GM18526 (cell line): Measurements from ENCODE around the gene XYLB.

Experiments used
- POLR2A ChIP-seq: IDR thresholded peaks from 3 replicates; pipeline ENCODE4 v1.6.1; 2011; ENCODE audit not compliant: insufficient read length; ENCODE audit errors: extremely low read depth

XYLB gene

DNA sequence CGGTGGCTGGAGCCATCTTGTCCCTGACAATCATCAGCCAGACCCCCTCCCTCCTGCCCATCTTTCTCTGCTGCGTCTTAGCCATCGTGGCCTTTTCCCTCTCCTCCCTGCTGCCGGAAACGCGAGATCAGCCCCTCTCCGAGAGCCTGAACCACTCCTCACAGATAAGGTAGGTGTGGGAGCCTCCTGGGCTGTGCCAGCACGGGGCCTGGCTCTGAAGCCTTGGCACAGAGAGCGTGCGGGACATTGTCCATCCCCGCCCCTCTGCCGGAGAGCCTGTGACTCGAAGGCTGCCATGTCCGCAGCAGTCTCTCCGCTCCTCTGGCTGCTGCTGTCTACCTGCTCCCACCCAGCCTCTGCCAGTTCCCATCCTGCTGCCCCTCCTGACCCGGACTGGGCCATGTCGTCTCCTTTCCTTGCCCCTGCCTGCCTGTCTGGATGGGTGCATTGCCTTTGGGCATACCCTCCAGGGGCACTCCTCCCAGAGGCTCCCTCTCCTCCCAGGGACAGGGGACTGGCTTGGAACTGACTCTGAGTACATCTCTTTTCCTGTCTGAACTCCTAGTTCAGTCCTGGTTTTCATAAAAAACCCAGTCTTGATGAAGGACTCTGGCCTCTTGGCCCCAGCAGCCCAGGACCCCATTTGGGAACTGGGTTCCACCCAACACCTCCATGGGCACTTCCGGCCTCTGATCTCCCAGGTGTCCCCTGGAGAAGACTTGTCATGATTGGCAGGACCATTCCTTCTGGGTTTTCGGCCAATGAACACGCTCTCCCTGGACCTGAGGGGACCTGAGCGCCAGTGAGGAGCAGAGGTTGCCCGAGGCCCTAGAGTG lies 30.0 kb upstream of the XYLB start:
- no peak for TF ChIP-seq POLR2A

DNA sequence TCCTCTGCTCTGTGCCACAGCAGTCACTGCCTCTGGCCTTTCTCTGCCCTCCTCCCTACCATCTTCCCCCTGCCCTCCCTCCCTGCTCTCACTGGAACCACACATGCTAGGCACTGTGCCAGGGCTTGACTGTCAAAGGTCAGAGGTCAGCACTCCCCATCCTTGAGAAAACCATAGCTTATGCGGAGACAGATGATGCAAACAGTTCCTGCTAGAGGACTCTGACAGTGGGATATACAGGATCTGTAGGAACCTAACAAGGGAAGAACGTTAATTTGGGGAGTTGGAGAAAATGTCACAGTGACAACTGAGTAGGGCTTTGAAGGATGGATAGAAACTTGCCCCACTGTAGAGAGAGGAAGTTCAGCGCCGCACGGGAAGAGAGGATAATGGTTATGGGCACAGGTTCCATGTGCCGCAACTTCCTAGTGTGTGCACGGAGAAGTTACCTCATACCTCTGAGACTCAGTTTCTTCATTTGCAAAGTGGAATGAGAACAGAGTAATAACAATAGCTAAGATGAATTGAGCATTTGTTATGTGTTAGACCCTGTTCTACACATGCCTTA lies 29.3 kb upstream of the XYLB start:
- TF ChIP-seq POLR2A = no peak

DNA sequence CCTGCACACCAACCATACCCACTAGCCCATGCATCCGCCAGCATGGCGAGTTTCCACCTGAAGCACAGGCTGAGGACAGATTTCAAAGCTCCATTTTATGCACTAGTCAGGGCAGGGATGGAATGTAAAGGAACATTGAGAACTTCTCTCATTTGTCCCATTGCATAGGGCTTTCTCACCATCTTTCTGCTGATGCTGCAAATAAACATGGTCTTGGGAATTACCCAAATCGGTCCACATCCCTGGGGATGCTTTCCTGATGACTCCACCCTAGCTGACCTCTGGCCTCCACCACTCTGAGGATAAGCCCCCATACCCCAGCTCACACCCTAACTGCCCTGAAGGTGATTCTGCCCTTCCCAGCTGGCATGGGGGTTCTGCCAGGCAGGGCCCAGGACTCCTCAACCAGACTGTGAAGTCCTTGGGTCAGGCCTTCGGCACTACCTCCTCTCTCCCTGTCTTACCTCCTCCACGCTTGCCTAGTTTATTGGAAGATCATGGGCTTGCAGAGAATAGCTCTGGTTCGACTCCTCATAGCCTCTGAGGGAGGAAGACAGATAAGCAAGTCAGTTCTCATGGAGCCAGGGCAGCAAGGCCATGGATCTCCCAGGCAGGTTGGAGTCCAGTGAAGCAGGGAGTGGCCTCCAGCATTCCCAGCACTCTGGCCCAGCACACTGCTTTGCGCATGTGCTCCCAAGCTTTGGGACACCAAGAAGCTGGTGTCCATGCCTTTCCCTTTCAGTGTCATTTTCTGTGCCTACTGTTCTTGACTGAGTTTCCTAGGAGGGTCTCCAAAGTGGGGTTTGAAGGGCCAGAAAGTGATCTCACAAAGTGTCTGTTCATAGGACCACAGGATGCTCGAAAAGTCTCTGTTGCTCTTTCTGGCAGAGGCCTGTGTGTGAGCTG lies 27.6 kb upstream of the XYLB start:
- TF ChIP-seq POLR2A = no peak

DNA sequence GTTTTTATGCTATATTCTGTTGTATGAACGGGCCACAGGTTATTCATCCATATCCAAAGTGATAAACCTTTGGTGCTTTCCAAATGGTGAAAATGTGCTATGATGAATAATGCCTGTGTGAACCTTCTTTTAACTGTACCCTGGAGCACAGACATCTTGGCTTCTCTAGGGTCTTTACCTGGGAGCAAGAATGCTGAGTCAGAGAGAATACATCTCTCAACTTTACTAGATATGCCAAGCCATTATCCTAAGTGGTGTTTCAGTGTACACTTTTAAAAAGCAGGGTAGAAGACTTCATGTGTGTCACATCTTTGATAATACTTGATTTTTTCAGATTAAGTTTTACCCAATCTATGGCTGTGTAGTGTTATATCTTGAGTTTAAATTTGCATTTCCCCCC lies 23.5 kb upstream of the XYLB start:
- TF ChIP-seq POLR2A = no peak

DNA sequence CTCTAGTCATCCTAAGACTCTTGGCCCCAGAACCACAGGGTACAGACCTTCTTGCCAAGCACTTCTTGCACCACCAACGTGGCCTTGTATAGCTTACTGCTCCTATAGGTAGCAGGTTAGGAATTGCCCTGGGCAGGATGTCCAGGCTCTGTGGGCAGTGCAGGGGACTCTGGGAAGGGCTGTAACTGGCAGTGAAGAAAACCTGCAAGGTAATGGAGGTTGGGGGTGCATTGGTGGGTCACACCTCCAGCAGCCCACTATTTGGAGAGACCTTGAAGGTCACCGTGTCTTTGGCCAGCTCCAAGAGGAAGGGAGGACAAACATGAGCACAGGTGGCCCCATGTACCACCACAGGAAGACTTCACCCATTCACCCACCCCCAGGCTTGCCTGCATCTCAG lies 21.3 kb upstream of the XYLB start:
- TF ChIP-seq POLR2A = no peak

DNA sequence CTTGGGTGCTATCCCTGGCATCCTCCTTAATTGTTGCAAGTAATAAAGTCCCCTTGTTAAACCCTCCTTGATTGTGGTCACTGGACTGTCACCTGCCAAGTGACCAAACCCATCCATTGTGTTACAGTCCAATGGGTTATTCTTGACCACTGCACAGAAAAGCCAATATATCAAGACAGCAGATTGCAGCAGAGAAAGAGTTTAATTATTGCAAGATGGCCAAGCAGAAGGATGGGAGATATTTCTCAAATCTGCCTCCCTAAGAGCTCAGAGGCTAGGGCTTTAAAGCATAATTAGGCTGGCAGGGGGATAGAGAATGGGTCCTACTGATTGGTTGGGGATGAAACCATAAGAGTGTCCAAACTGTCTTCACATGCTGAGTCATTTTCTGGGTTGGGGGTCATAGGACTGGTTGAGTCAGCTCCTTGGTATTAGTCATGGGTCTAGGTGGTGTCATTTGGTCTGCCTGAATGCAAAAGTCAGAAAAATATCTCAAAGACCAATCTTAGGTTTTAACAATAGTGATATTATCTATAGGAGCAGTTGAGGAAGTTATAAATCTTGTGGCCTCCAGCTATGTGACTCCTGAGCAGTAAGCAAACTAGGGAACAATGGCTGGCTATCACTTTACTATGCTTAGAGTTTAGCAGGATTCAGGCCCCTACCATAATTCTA lies 19.1 kb upstream of the XYLB start:
- TF ChIP-seq POLR2A = no peak

DNA sequence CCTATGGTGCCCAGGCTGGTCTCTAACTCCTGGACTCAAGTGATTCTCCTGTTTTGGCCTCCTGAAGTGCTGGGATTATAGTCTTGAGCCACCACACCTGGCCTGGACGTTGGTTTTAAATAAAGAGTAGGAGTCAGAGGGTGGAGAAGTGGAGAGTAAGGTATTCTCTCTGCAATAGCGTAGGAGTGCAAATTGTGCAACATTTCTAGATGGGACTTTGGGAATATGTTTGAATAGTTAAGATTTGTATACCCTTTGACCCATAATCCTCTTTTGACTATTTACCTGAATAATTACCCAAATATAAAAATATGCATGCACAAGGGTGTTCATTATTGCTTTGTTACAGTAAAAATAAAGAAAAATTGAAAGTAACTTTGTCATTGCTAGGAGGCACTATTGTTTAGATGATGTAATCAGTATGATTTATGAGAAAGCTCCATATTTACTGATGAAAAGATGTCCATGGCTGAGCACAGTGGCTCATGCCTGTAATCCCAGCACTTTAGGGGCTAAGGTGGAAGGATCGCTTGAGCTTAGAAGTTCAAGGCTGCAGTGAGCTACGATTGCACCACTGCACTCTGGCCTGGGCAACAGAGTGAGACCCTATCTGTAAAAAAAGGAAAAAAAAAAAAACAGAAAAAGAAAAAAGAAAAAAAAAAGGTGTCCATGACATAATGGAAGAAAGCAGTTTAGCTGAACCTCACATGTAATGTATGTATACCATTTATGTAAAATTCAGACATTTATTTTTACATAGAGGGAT lies 15.1 kb upstream of the XYLB start:
- no peak for TF ChIP-seq POLR2A

DNA sequence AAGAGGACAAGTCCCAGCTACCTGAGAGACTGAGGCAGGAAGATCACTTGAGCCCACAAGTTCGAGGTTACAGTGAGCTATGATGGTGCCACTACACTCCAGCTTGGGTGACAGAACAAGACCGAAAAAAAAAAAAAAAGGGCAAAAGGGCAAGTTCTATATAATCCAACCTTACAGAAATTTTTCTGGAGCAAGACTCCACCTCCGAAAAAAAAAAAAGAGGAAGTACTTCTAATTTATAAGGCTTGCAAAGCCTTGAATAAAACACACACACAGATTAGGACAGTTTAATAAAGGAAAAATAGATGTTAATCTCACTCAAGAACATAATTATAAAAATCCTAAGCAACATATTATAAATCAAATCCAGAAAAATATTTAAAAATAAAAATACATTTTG lies 14.4 kb upstream of the XYLB start:
- TF ChIP-seq POLR2A = no peak

DNA sequence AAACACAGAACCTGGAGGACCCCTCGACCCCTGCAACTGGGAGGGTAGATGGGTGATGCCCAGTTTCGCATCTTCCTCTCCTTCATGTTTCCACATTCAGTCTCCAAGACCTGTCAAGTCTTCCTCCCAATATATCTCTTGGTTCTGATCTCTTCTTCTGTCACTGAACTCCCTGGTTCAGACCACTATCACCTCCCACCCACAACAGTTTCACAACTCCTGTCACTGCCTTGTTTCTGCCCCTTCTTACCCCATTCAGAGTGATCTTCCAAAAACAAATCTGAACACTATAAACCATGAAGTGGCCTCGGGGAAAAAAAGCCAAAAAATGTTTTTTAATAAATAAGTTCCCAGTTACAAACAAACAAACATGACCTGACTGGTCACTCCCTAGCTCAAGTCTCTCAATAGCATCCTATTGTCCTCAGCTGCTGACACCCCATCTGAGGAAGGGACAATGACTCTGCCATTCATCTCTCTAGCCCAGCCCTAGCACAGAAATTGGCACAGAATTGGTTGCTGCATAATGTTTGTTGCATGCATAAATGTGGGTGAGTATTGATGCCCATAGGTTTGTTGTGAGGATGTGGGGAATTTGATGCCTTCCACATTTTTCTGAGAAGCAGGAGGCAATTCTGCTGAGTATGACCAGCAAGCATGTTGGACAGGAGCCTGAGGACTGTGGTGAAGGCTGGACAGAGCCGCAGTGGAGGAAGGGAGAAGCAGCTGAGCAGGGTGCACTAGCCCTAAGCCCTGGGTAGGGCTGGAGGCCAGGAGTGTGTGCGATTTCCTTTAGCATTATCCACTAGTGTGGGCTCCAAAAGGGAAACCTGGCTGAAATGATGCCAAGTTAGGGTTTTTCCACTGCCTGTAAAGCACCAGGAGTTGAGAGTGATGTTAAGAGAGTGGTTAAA lies 12.2 kb upstream of the XYLB start:
- no peak for TF ChIP-seq POLR2A

DNA sequence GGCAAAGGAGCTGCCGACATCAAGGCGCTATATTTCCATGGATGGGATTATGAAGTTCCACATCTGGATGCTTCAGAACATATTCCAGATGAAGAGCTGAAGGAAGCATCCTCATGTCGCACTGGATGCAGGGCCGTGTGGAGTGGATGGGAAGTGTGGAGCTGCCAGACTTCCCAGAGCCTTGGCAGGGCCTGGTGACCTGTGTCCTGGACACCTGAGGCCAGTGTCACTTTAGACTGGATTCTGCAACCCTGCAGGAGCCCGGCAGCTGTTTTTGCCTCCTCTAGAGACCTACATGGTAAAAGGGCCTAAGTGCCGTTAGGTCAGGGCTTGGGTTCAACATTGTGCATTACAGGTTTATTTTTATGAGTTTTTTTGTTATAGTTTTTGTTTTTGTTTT lies 11.3 kb upstream of the XYLB start:
- TF ChIP-seq POLR2A = no peak

DNA sequence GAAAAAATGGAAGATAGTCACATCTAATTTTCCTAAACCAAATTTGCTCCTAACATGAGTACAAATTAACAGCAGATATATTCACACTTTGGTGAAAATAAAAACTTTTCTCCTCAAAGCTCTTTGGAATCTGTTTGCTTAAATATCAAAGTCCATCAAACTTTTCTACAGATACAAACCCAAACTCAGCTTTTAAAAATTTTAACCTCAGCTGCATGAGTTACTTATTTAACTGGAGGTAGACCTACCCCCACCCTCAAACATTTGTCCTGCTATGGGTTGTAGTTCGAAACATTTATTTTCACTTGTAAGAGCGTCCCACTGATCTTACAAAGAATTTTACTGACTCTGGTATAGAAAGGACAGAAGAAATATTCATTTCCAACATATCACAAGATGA lies 8.9 kb upstream of the XYLB start:
- TF ChIP-seq POLR2A = no peak

DNA sequence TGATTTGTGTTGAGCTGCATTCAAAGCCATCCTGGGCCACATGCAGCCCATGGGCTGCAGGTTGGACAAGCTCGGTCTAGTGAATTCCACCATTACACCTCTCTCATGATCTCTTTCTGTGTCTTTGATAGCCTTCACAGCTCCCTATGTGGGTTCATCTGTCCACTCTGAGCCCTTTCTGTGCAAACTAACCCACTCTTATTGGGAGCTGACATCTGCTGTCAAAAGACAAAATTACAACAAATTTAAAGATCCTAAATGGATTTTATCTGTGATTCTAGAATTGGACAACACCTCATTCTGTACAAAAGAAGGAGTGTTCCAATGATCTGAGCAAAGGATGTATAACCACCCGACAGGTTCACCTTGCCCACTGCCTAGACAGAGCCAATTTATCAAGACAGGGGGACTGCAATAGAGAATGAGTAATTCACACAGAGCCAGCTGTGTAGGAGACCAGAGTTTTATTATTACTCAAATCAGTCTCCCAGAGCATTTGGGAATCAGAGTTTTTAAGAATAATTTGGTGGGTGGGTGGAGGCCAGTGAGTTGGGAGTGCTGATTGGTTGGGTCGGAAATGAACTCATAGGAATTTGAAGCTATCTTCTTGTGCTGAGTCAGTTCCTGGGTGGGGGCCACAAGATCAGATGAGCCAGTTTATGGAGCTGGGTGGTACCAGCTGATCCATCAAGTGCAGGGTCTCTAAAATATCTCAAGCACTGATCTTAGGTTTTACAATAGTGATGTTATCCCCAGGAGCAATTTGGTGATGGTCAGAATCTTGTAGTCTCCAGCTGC lies 2.6 kb upstream of the XYLB start:
- TF ChIP-seq POLR2A = no peak
